Spleen (tissue), 11 donors: ENCODE data around the gene H1-8. TPM values are rescaled to one million over a fixed set of nuclear protein-coding genes. Genes with fewer than 3 reads are reported as not detected.

Experiments used
- DNase-seq: peaks from one replicate; pipeline ENCODE4 v3.0.0-alpha.2; 2020
- H3K27ac ChIP-seq, 8 donors: fragments of 200-600 bp; sonication (generic) in 7 of 8; 1 replicate in 4 of 8; 2 replicates in 4 of 8; pipeline versions ENCODE4 v1.5.0 to v1.8.0; 2016 to 2021; ENCODE audit warnings: inconsistent platforms in 4 of 8, mild to moderate bottlenecking in 4 of 8, moderate library complexity in 1 of 8
- H3K27me3 ChIP-seq, 7 donors: fragments of 200-600 bp; sonication (generic) in 6 of 7; replicated peaks in 1 of 7; 1 replicate in 4 of 7; 2 replicates in 3 of 7; pipeline versions ENCODE4 v1.5.0 to v1.8.0; 2016 to 2021; ENCODE audit warnings: inconsistent platforms in 3 of 7, mild to moderate bottlenecking in 1 of 7
- H3K36me3 ChIP-seq, 6 donors: fragments of 200-600 bp; sonication (generic) in 5 of 6; 1 replicate in 4 of 6; 2 replicates in 2 of 6; pipeline versions ENCODE4 v1.5.0 to v1.8.0; 2016 to 2021; ENCODE audit warnings: inconsistent platforms in 2 of 6
- H3K4me1 ChIP-seq, 6 donors: fragments of 200-600 bp; sonication (generic) in 5 of 6; 1 replicate in 3 of 6; 2 replicates in 3 of 6; pipeline versions ENCODE4 v1.5.0 to v1.8.0; 2016 to 2021; ENCODE audit warnings: inconsistent platforms in 3 of 6
- H3K4me3 ChIP-seq, 8 donors: fragments of 200-600 bp; sonication (generic) in 7 of 8; 1 replicate in 4 of 8; 2 replicates in 4 of 8; pipeline versions ENCODE4 v1.5.0 to v1.8.0; 2016 to 2021; ENCODE audit warnings: inconsistent platforms in 4 of 8, mild to moderate bottlenecking in 4 of 8, moderate library complexity in 2 of 8
- H3K9me3 ChIP-seq, 8 donors: fragments of 200-600 bp; sonication (generic) in 7 of 8; 1 replicate in 4 of 8; 2 replicates in 4 of 8; pipeline versions ENCODE4 v1.5.0 to v1.8.0; 2016 to 2021; ENCODE audit warnings: inconsistent platforms in 4 of 8
- CTCF ChIP-seq, 11 experiments: fragments of 200-600 bp in 7 of 11; fragments of 450-650 bp in 4 of 11; sonication (generic) in 4 of 11; IDR thresholded peaks in 8 of 11; conservative IDR thresholded peaks in 3 of 11; 1 replicate in 7 of 11; 2 replicates in 4 of 11; pipeline versions ENCODE4 v1.4.0 to v1.8.0; 2016 to 2021; ENCODE audit warnings: antibody characterized with exemption in 11 of 11, inconsistent platforms in 4 of 11, mild to moderate bottlenecking in 1 of 11
- POLR2A ChIP-seq, 3 donors: fragments of 450-650 bp; IDR thresholded peaks; one replicate each; pipeline ENCODE4 v1.5.1; 2017; ENCODE audit warnings: antibody characterized with exemption in 3 of 3, mild to moderate bottlenecking in 1 of 3
- POLR2AphosphoS5 ChIP-seq, 3 donors: sonication (generic); formaldehyde crosslinking; IDR thresholded peaks; one replicate each; pipeline ENCODE4 v1.5.1; 2017; ENCODE audit warnings: antibody characterized with exemption in 3 of 3
- WGBS, 5 donors: extraction: QIAGEN DNeasy Blood & Tissue Kit in 3 of 5; methylation state at CpG; one replicate each; pipeline versions ENCODE4 v1.1.5 to v1.1.7; 2013 to 2018; 5-methylcytosine and 5-hydroxymethylcytosine counted together
- intact Hi-C: fragments of 100-400 bp; cut with DNase I; formaldehyde crosslinking; loops from one replicate; pipeline ENCODE4 v1.15.0; 2023; ENCODE audit warnings: low total_unique reads
- polyA plus RNA-seq, 3 donors: library from polyadenylated mRNA; stranded (reverse); fragments of 200-250 nt; gene quantifications; one replicate each; pipeline ENCODE4 v1.2.1, GENCODE V29; 2013
- total RNA-seq, 7 donors: library from RNA; depleted of rRNA in 3 of 7; stranded (reverse); fragments of >200 nt in 3 of 7; fragmentation: NEBNext Ultra II Directional in 4 of 7; extraction: Animal tissue kit (Norgen Biotek cat#: 25700) in 4 of 7; gene quantifications; one replicate each; pipeline versions ENCODE4 v1.1.0 to v1.2.1, GENCODE V29; 2016 to 2021
- donor health status: healthy with polysubstance abuse.
- donor health status: DM: no; HTN: no; CAD: no; lungs with moderate emphysema.
- donor health status: DM: no; HTN: no; CAD: no.
- donor health status: Bipolar disorder and iron deficiency.
- donor health status: healthy.
- donor health status: DM: no; HTN: no; CAD: no.
- donor health status: DM: yes; HTN: yes; CAD: no.

The H1-8 gene
- total and polyA plus RNA-seq, 10 donors, result not detected

GRCh38 chr3:129532261-129532660, 10.7 kb upstream of the H1-8 start:
- whole genome bisulfite sequencing, 5 donors, result 92 to 97% (median 96%) methylated on average over 16 to 20 of the region's 20 CpGs
- TF ChIP-seq POLR2A (IDR thresholded peaks at IDR 0.05) (no peak), POLR2AphosphoS5 (IDR thresholded peaks at IDR 0.05) (no peak), CTCF (IDR thresholded peaks at IDR 0.05 in 8 of 11, conservative IDR thresholded peaks at IDR 0.05 in 3 of 11) (no peak)
- H3K4me1 ChIP-seq, result peaks cover 0 to 8% (median 0%) of the 10 kb centered on the region in 6 donors
- no peaks in the 10 kb centered on the region for H3K9me3 ChIP-seq
- no peak overlapping the region for H3K4me3 ChIP-seq
- H3K36me3 ChIP-seq, result no peaks in the 10 kb centered on the region
- no peak overlapping the region for H3K27ac ChIP-seq
- no peak for DNase-seq
- no peaks in the 10 kb centered on the region for H3K27me3 ChIP-seq
- intact Hi-C loops, result no loop called here

- intact Hi-C loops, result no loop called here
- WGBS, 5 donors, result 88 to 98% (median 93%) methylated on average over 16 of the region's 16 CpGs
These were observed 9.6 kb upstream of the H1-8 start for GRCh38 chr3:129533406-129533805.

GRCh38 chr3:129534428-129535027, 8.4 kb upstream of the H1-8 start:
- Histone ChIP-seq H3K4me3 (no peak overlapping the region), H3K27ac (no peak overlapping the region), H3K9me3 (no peaks in the 10 kb centered on the region), H3K4me1 (peaks cover 0 to 6% (median 0%) of the 10 kb centered on the region in 6 donors), H3K27me3 (no peaks in the 10 kb centered on the region), H3K36me3 (no peaks in the 10 kb centered on the region)
- 75 to 89% (median 82%) methylated on average over 4 of the region's 4 CpGs for WGBS, 5 donors
- intact Hi-C loops, result no loop called here
- no peak for DNase-seq
- TF ChIP-seq POLR2A (IDR thresholded peaks at IDR 0.05) (no peak), CTCF (IDR thresholded peaks at IDR 0.05 in 8 of 11, conservative IDR thresholded peaks at IDR 0.05 in 3 of 11) (no peak), POLR2AphosphoS5 (IDR thresholded peaks at IDR 0.05) (no peak)

More at GRCh38 chr3:129533406-129533805, 9.6 kb upstream of the H1-8 start:
- Histone ChIP-seq H3K9me3 (no peaks in the 10 kb centered on the region), H3K27me3 (no peaks in the 10 kb centered on the region), H3K4me1 (peaks cover 0 to 8% (median 0%) of the 10 kb centered on the region in 6 donors), H3K27ac (no peak overlapping the region), H3K36me3 (no peaks in the 10 kb centered on the region), H3K4me3 (no peak overlapping the region)
- no peak for DNase-seq
- TF ChIP-seq POLR2AphosphoS5 (IDR thresholded peaks at IDR 0.05), result no peak
- no peak for TF ChIP-seq CTCF (IDR thresholded peaks at IDR 0.05 in 8 of 11, conservative IDR thresholded peaks at IDR 0.05 in 3 of 11)
- no peak for TF ChIP-seq POLR2A (IDR thresholded peaks at IDR 0.05)

- Histone ChIP-seq H3K9me3 (no peaks in the 10 kb centered on the region), H3K4me1 (peaks cover 0 to under 1% (median 0%) of the 10 kb centered on the region in 6 donors), H3K27me3 (no peaks in the 10 kb centered on the region), H3K4me3 (no peak overlapping the region), H3K36me3 (no peaks in the 10 kb centered on the region), H3K27ac (no peak overlapping the region)
- WGBS, 5 donors, result 82 to 100% (median 95%) methylated on average over 1 of the region's 1 CpG
- DNase-seq, result no peak
- TF ChIP-seq POLR2AphosphoS5 (IDR thresholded peaks at IDR 0.05), result no peak
- intact Hi-C loops, result no loop called here
These were observed 7.9 kb upstream of the H1-8 start for GRCh38 chr3:129535075-129535474.

GRCh38 chr3:129536374-129536667, 6.7 kb upstream of the H1-8 start:
- intact Hi-C loops, result no loop called here
- no peak for DNase-seq
- Histone ChIP-seq H3K9me3 (no peaks in the 10 kb centered on the region), H3K4me3 (no peak overlapping the region), H3K27ac (no peak overlapping the region), H3K36me3 (no peaks in the 10 kb centered on the region), H3K27me3 (no peaks in the 10 kb centered on the region), H3K4me1 (no peaks in the 10 kb centered on the region)
- 73 to 87% (median 82%) methylated on average over 2 of the region's 2 CpGs for WGBS, 5 donors
- no peak for TF ChIP-seq POLR2A (IDR thresholded peaks at IDR 0.05)
- no peak for TF ChIP-seq CTCF (IDR thresholded peaks at IDR 0.05 in 8 of 11, conservative IDR thresholded peaks at IDR 0.05 in 3 of 11)
- no peak for TF ChIP-seq POLR2AphosphoS5 (IDR thresholded peaks at IDR 0.05)
